Hepatic stellate cell (primary cell): ENCODE data around the gene FAM81B.
"Not testable (repeated sequence)": the region's sequence is repeated elsewhere in the genome, so short reads cannot be mapped to it uniquely, and the experiment has no call there.

Experiments used
- DNase-seq: peaks from one replicate; pipeline ENCODE4 v3.0.0; 2011; ENCODE audit warnings: low spot score

The FAM81B gene, protein sequence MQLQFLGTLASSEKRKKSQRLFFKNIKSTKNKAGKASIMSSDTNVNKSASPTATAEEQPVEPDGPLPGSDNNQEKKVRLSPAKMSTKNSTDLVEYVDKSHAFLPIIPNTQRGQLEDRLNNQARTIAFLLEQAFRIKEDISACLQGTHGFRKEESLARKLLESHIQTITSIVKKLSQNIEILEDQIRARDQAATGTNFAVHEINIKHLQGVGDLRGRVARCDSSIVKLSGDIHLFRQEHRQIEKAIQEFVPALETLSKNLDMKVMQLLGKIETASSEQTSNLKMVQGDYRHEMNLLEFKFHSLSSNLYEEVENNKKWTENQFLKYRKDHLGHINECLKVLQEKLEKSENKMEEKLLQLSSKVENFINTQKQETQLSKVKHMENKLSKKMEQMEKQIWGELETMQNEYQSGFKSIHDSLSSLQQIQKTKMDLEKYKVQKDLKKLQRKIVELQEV

DNA sequence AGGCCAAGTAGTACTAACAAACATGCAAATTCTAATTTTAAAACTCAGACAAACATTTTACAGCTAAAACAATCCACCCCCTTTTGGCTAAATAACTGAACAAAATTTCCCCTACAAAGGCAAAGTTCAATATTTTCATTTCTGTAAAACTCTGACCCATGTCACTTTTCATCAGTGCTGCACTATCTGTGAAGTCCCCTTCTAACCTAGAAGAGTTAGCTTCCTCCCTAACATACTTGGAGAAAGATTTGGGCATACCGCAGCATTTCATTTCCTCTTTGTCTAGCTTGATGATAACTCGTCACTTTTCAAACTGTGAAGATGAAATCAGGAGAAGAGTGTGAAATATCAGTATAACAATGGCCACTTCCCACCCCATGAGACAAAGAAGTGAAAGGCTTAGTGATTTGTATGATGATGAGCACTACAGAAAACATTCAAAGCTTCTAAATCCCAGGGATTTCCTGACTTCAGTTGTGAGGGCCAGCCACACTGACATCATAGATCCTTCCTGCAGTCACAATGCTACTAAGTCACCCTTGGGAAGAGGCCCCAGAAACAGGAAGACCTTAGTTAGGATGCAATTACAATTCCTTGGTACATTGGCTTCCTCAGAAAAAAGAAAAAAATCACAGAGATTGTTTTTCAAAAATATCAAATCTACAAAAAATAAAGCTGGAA lies at the start of gene FAM81B:
TSS of gene FAM81B (plus strand) at position 555 of the 681 bp plus-strand sequence. CDS start at position 579, 24 bp downstream.
- DNase-seq, result no peak

- DNase-seq, result not testable (repeated sequence)
Observed at GRCh38 chr5:95341444-95341843, 49.7 kb upstream of the FAM81B start.

- DNase-seq, result no peak
Observed at GRCh38 chr5:95347506-95348120, 43.6 kb upstream of the FAM81B start.

- DNase-seq, result no peak
Observed at GRCh38 chr5:95350631-95351030, 40.5 kb upstream of the FAM81B start.

- DNase-seq, result no peak
Observed at GRCh38 chr5:95352691-95353090, 38.5 kb upstream of the FAM81B start.

DNA sequence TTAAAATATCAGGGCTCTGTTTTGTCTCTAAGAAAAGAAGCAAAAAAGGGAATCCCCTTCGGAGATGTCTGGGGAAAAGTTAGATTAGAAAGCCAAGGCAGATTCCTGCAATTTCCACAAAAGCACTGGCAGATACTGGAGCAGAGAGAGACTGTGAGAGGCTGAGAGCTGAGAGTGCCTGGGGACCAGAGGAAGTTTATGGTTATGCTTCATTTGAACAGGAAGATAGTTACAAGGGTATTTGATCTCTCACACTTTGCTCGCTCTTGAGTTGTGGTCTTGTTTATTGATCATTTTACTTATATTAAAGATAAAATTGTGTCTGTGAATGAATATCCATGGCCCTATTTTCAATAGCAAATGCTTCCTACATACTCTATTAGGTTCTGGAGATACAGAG lies 32.8 kb upstream of the FAM81B start:
- DNase-seq, result no peak

GRCh38 chr5:95358848-95359247 lies 32.3 kb upstream of the FAM81B start:
- no peak for DNase-seq

DNA sequence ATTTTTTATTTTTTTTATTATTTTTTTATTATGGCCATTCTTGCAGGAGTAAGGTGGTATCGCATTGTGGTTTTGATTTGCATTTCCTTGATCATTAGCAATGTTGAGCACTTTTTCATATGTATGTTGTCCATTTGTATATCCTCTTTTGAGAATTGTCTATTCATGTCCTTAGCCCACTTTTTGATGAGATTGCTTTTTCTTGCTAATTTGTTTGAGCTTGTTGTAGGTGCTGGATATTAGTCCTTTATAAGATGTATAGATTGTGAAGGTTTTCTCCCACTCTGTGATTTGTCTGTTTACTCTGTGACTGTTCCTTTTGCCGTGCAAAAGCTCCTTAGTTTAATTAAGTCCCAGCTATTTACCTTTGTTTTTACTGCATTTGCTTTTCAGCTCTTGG lies 30.5 kb upstream of the FAM81B start:
- DNase-seq, result not testable (repeated sequence)

GRCh38 chr5:95365302-95366095 lies 25.7 kb upstream of the FAM81B start:
- no peak for DNase-seq

- no peak for DNase-seq
Observed at GRCh38 chr5:95369782-95370181, 21.4 kb upstream of the FAM81B start.

DNA sequence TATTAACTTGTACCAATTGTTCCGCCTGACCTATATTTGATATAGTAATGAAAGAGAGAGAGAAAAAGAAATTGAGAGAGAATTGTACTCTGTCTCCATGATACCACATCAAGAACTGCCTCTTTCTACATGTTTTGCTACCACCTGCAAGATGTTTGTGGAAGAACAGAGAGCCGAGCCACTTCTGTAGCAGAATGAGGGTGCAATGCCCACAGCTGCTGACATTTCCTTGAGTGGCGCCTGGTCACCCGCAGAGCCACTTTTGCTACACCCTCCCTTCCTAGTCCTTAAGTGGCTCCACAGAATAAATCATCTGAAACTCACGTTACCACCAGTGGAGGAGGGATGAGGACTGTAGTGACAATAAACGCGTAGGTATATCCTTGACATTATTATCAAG lies 17.1 kb upstream of the FAM81B start:
- DNase-seq, result no peak

DNA sequence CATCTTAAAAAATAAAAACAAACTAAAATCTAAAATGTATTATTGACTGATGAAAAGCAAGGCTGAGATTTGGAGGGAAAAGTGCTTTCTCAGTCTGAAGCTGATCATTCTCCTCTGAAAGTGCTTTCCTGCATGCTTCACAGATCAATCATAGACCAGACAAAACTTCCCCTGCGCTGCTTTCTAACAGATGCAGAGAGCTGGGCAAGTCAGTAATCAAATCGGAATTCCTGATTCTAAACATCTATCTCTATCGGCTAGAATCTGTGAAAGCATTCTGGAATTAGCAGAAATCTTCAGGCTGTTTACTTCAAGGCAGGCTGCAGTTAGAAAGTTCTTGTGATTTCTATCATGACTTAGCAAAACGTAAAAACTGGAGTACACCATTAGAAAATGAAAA lies 15.6 kb upstream of the FAM81B start:
- no peak for DNase-seq

DNA sequence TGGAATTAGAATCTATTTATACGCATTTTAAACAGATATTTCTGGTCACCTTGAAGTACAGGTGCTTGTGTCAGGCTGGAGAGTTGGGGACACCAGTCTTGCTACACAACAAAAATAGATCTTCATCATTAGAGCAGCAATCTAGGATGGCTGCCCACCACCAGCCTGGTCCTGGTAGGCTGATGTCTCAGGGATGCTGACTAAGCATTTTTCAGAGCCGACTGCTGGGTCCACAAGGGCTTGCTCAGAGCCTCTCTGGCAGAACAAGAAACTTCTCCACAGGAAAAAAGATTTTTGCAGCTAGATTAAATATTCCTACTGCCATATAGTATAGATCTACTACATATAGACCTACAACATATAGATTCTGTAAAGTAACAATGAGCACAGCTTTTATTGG lies 12.0 kb upstream of the FAM81B start:
- no peak for DNase-seq

DNA sequence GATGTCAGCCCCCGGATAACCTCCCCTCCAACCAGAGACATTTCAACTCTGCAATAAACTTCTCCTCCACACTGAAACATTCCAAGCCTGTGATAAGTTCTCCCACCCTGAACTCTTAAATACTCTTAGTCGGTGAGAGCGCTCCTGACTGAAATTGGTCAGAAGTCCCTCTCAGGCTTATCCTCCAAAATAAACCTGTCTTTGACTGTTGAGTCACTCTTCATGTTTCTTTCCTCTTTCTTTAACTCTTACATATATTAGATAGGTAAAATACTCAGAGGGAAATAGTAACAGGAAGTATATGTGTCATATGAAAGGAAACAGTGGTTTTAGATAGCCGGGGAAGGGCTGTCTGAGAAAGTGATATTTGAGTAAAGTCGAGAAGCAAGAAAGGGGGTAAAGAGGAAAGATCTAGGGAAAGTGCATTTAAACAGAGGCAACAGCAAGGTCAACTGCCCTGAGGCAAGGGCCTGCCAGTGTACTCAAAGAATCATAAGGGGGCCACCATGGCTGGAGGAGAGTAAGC lies 11.0 kb upstream of the FAM81B start:
- no peak for DNase-seq

DNA sequence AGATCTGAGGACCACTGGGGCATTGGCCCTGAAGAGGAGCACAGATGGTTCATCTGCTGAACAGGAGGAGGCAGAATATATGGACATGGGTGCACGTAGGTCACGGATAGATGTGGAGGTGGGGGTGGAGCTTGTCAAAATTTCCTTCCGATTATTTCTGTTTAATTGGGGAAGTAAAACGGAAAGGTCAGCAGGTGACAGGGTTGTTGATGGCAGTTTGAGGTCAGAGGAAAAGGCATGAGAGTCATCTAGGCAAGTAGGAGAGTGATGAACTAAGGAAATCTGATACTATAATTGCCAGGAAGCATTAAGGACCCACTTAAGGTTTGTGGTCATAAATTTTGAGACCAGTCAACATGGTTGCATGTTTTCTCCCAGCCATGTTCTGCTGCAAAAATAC lies 8.4 kb upstream of the FAM81B start:
- no peak for DNase-seq

DNA sequence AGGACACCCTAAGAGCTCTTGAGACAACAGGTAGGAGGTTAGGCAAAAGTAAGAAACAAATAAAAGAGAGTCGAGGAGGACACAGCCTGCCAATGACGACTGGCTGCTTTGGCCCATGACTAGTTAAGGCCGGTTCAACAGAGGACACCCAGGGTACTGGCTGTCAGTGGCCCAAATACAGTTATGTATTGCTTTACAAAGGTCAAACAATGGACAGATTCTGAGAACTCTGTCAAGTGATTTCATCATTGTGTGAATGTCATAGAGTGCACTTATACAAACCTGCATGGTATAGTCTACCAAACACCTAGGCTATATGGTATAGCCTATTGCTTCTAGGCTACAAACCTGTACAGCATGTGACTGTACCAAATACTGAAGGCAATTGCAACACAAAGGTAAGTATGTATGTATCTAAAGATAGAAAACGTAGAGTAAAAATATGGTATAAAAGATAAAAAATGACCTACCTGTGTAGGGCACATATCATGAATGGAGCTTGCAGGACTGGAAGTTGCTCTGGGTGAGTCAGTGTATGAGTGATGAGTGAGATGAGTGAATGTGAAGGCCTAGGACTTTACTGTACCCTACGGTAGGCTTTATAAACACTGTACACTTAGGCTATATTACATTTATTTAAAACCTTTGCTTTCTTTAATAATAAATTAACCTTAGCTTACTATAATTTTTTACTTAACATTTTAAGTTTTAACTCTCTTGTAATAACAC lies 6.5 kb upstream of the FAM81B start:
- DNase-seq, result no peak

- DNase-seq, result no peak
Observed at GRCh38 chr5:95385334-95385733, 5.8 kb upstream of the FAM81B start.

DNA sequence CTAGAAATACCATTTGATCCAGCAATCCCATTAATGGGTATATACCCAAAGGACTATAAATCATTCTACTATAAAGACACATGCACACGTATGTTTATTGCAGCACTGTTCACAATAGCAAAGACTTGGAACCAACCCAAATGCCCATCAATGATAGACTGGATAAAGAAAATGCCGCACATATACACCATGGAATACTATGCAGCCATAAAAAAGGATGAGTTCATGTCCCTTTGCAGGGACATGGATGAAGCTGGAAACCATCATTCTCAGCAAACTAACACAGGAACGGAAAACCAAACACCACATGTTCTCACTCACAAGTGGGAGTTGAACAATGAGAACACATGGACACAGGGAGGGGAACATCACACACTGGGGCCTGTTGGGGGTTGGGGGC lies 799 bp downstream of the FAM81B start:
- DNase-seq, result not testable (repeated sequence)

- DNase-seq, result no peak
Observed at GRCh38 chr5:95392593-95393182, 1.5 kb downstream of the FAM81B start.

DNA sequence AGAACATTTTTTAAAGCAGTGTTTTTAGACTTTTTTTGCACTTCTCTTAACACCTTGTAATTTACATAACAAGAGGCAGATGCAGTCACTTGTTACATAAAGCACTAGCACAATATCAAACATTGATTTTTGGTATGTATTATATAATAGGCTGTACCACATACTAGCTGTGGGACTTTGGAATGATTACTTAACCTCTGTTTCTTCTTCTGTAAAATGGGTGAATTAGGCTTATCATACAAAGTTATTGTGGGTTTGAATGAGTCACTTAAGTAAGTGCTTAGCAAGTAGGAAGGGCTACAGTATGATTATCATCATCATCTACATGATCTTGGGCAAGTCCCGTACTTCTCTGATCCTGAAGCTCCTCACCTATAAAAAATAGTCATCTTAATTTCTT lies 2.1 kb downstream of the FAM81B start:
- no peak for DNase-seq

GRCh38 chr5:95398989-95399388 lies 7.8 kb downstream of the FAM81B start:
- no peak for DNase-seq
